HEK293 (cell line): ENCODE data around the gene TRAF4.

ENCODE experiments used
- CTCF ChIA-PET: fragments of 350-600 bp; formaldehyde crosslinking; extraction: SDS; loops from one replicate; lab custom pipeline; 2021; ENCODE audit warnings: antibody characterized with exemption; lab: Yijun Ruan, JAX
- POLR2A ChIA-PET: fragments of 300-600 bp; formaldehyde crosslinking; extraction: SDS; loops from one replicate; lab custom pipeline; 2020; ENCODE audit warnings: antibody characterized with exemption, inconsistent platforms; lab: Yijun Ruan, JAX
- H3K27ac ChIP-seq: fragments of 200-500 bp; sonication (Bioruptor generic); 2 replicates; pipeline ENCODE4 v1.5.1; 2014; ENCODE audit warnings: low read depth, low read length, control low read depth, inconsistent platforms; ENCODE audit errors: extremely low read depth
- H3K36me3 ChIP-seq, 2 experiments: fragments of 200-500 bp in 1 of 2; sonication (Bioruptor generic) in 1 of 2; 1 replicate in 1 of 2; 2 replicates in 1 of 2; pipeline ENCODE4 v1.5.1; 2014 to 2017; ENCODE audit warnings: inconsistent platforms in 2 of 2, low read length in 2 of 2; ENCODE audit not compliant: control insufficient read depth in 2 of 2, insufficient read depth in 1 of 2
- H3K4me1 ChIP-seq: fragments of 200-500 bp; sonication (Bioruptor generic); 2 replicates; pipeline ENCODE4 v1.5.1; 2014; ENCODE audit warnings: mild to moderate bottlenecking, low read length, inconsistent platforms; ENCODE audit not compliant: control insufficient read depth, insufficient read depth
- H3K4me3 ChIP-seq: 2 replicates; pipeline ENCODE4 v1.5.1; 2011; ENCODE audit warnings: low read depth, mild to moderate bottlenecking, control low read depth, low read length, moderate library complexity
- H3K9me3 ChIP-seq: fragments of 200-500 bp; sonication (Bioruptor generic); 2 replicates; pipeline ENCODE4 v1.5.1; 2014; ENCODE audit warnings: low read depth, low read length, inconsistent platforms; ENCODE audit not compliant: control insufficient read depth, insufficient read depth
- KLF10 ChIP-seq: fragments of 450-650 bp; IDR thresholded peaks from 2 replicates; pipeline ENCODE4 v1.5.1; 2018; ENCODE audit warnings: missing biosample characterization, mild to moderate bottlenecking, missing genetic modification characterization
- KLF7 ChIP-seq: fragments of 450-650 bp; formaldehyde crosslinking; IDR thresholded peaks from 2 replicates; pipeline ENCODE4 v1.5.1; 2016; ENCODE audit warnings: missing biosample characterization, missing genetic modification characterization, borderline replicate concordance
- KLF8 ChIP-seq: fragments of 450-650 bp; formaldehyde crosslinking; IDR thresholded peaks from 2 replicates; pipeline ENCODE4 v1.5.1; 2016; ENCODE audit warnings: missing biosample characterization, missing genetic modification characterization
- SCRT1 ChIP-seq: fragments of 450-650 bp; formaldehyde crosslinking; IDR thresholded peaks from 2 replicates; pipeline ENCODE4 v1.5.1; 2016; ENCODE audit warnings: missing biosample characterization, missing genetic modification characterization, borderline replicate concordance
- SP7 ChIP-seq: fragments of 450-650 bp; formaldehyde crosslinking; IDR thresholded peaks from 2 replicates; pipeline ENCODE4 v1.5.1; 2016; ENCODE audit warnings: missing biosample characterization, missing genetic modification characterization
- ZFP41 ChIP-seq: fragments of 450-650 bp; formaldehyde crosslinking; IDR thresholded peaks from 2 replicates; pipeline ENCODE4 v1.5.1; 2016; ENCODE audit warnings: missing biosample characterization, missing genetic modification characterization, borderline replicate concordance
- ZNF138 ChIP-seq: fragments of 450-650 bp; formaldehyde crosslinking; IDR thresholded peaks from 2 replicates; pipeline ENCODE4 v1.5.1; 2016; ENCODE audit warnings: missing biosample characterization, missing genetic modification characterization, borderline replicate concordance
- ZNF155 ChIP-seq: fragments of 450-650 bp; formaldehyde crosslinking; IDR thresholded peaks from 2 replicates; pipeline ENCODE4 v1.5.1; 2016; ENCODE audit warnings: missing biosample characterization, missing genetic modification characterization
- ZNF404 ChIP-seq: fragments of 450-650 bp; formaldehyde crosslinking; IDR thresholded peaks from 2 replicates; pipeline ENCODE4 v1.5.1; 2017; ENCODE audit warnings: missing biosample characterization, missing genetic modification characterization
- ZNF560 ChIP-seq: fragments of 450-650 bp; formaldehyde crosslinking; IDR thresholded peaks from 2 replicates; pipeline ENCODE4 v1.5.1; 2017; ENCODE audit warnings: missing biosample characterization, missing genetic modification characterization, borderline replicate concordance
- TF ChIP-seq, protein P1 (sequence below): fragments of 450-650 bp; formaldehyde crosslinking; IDR thresholded peaks from 2 replicates; pipeline ENCODE4 v1.5.1; 2016; ENCODE audit warnings: missing biosample characterization, missing genetic modification characterization, borderline replicate concordance
- TF ChIP-seq, protein P2 (sequence below): fragments of 450-650 bp; formaldehyde crosslinking; IDR thresholded peaks from 2 replicates; pipeline ENCODE4 v1.5.1; 2016; ENCODE audit warnings: missing biosample characterization, missing genetic modification characterization
- TF ChIP-seq, protein P3 (sequence below): fragments of 450-650 bp; formaldehyde crosslinking; IDR thresholded peaks from 2 replicates; pipeline ENCODE4 v1.5.1; 2016; ENCODE audit warnings: missing biosample characterization, missing genetic modification characterization
- TF ChIP-seq, protein P4 (sequence below): fragments of 450-650 bp; formaldehyde crosslinking; IDR thresholded peaks from 2 replicates; pipeline ENCODE4 v1.5.1; 2016; ENCODE audit warnings: missing biosample characterization, missing genetic modification characterization

The TRAF4 gene

DNA sequence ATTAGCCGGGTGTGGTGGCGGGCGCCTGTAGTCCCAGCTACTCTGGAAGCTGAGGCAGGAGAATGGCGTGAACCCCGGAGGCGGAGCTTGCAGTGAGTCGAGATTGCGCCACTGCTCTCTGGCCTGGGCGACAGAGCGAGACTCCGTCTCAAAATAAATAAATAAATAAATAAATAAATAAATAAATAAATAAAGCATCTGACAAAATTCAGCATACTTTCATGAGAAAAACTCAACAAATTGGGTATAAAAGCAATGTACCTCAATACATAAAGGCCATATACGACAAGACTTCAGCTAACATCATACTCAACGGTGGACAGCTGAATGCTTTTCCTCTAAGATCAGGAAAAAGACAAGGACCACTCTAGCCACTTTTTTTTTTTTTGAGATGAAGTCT, 35.8 kb downstream of the TRAF4 start (continued):
- TF ChIP-seq ZNF138 (0 out of 2 replicates have a peak, but pooled peaks have one; percentile 19), ZNF404 (tag by site-specific recombination) (0 out of 2 replicates have a peak, but pooled peaks have one; percentile 45), ZNF560 (0 out of 2 replicates have a peak, but pooled peaks have one; percentile 68)

DNA sequence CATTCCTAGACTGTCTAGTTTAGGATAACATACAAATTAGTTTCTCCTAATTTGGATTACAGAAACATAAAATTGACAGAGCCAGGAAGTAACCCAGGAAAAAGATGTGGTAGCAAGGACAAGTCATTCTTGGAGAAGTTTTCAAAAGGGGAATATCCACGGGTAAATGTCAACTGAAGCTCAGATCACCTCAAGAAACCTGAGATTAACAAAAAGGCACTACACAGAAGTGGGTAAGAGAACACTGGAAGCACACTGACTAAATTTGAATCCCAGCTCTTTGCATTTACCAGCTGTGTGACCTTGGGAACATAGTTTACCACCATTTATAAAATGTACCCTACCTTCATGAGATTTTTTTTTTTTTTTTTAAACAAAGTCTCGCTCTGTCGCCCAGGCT, 39.4 kb downstream of the TRAF4 start:
- no peak overlapping the region for H3K4me3 ChIP-seq
- ChIA-PET POLR2A (interaction anchor here (0.7 kb wide), 1 partner anchor 26 kb away, joined by 4 read pairs; no protein-coding TSS in a partner anchor), CTCF (interaction anchor here (0.8 to 9.7 kb wide), 2 partner anchors 19 to 22 kb away, joined by 3 to 62 read pairs; no protein-coding TSS in a partner anchor)
- no peaks in the 10 kb centered on the region for H3K9me3 ChIP-seq
- no peak for TF ChIP-seq KLF8 (tag by site-specific recombination)
- TF ChIP-seq, protein P1, sequence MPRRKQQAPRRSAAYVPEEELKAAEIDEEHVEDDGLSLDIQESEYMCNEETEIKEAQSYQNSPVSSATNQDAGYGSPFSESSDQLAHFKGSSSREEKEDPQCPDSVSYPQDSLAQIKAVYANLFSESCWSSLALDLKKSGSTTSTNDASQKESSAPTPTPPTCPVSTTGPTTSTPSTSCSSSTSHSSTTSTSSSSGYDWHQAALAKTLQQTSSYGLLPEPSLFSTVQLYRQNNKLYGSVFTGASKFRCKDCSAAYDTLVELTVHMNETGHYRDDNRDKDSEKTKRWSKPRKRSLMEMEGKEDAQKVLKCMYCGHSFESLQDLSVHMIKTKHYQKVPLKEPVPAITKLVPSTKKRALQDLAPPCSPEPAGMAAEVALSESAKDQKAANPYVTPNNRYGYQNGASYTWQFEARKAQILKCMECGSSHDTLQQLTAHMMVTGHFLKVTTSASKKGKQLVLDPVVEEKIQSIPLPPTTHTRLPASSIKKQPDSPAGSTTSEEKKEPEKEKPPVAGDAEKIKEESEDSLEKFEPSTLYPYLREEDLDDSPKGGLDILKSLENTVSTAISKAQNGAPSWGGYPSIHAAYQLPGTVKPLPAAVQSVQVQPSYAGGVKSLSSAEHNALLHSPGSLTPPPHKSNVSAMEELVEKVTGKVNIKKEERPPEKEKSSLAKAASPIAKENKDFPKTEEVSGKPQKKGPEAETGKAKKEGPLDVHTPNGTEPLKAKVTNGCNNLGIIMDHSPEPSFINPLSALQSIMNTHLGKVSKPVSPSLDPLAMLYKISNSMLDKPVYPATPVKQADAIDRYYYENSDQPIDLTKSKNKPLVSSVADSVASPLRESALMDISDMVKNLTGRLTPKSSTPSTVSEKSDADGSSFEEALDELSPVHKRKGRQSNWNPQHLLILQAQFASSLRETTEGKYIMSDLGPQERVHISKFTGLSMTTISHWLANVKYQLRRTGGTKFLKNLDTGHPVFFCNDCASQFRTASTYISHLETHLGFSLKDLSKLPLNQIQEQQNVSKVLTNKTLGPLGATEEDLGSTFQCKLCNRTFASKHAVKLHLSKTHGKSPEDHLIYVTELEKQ (tag by site-specific recombination) = no peak
- H3K27ac ChIP-seq = no peak overlapping the region
- peaks cover 7 to 12% of the 10 kb centered on the region in 2 experiments for H3K36me3 ChIP-seq
- H3K4me1 ChIP-seq = no peaks in the 10 kb centered on the region

DNA sequence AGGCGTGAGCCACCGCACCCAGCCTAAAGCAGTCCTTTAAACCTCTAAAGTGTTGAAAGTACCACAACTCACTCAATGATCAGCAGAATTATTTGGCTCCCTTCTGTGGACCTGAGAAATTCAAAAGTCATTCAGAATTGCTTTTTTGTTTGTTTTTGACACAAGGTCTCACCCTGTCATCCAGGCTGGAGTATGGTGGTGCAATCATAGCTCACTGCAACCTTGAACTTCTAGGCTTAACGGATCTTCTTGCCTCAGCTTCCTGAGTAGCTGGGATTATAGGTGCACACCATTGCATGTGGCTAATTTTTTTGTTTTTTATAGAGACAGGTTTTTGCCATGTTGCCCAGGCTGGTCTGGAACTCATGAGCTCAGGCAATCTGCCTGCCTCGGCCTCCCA, 44.3 kb downstream of the TRAF4 start:
- CTCF ChIA-PET = interaction anchor here (0.7 to 9.7 kb wide), 4 partner anchors 16 to 330 kb away, joined by 3 to 62 read pairs (median 4); no protein-coding TSS in a partner anchor
- TF ChIP-seq ZFP41 (tag by site-specific recombination) (no peak), SCRT1 (tag by site-specific recombination) (no peak), SP7 (tag by site-specific recombination) (no peak), KLF10 (tag by site-specific recombination) (no peak), KLF7 (tag by site-specific recombination) (no peak), ZNF155 (tag by site-specific recombination) (no peak)
- TF ChIP-seq, protein P2, sequence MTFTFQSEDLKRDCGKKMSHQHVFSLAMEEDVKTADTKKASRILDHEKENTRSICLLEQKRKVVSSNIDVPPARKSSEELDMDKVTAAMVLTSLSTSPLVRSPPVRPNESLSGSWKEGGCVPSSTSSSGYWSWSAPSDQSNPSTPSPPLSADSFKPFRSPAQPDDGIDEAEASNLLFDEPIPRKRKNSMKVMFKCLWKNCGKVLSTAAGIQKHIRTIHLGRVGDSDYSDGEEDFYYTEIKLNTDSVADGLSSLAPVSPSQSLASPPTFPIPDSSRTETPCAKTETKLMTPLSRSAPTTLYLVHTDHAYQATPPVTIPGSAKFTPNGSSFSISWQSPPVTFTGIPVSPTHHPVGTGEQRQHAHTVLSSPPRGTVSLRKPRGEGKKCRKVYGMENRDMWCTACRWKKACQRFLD (tag by site-specific recombination) = no peak
- TF ChIP-seq, protein P3, sequence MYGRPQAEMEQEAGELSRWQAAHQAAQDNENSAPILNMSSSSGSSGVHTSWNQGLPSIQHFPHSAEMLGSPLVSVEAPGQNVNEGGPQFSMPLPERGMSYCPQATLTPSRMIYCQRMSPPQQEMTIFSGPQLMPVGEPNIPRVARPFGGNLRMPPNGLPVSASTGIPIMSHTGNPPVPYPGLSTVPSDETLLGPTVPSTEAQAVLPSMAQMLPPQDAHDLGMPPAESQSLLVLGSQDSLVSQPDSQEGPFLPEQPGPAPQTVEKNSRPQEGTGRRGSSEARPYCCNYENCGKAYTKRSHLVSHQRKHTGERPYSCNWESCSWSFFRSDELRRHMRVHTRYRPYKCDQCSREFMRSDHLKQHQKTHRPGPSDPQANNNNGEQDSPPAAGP (tag by site-specific recombination) = no peak
- TF ChIP-seq, protein P4, sequence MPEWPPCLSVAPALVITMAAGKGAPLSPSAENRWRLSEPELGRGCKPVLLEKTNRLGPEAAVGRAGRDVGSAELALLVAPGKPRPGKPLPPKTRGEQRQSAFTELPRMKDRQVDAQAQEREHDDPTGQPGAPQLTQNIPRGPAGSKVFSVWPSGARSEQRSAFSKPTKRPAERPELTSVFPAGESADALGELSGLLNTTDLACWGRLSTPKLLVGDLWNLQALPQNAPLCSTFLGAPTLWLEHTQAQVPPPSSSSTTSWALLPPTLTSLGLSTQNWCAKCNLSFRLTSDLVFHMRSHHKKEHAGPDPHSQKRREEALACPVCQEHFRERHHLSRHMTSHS = no peak
- Histone ChIP-seq H3K4me1 (no peaks in the 10 kb centered on the region), H3K27ac (no peak overlapping the region), H3K9me3 (no peaks in the 10 kb centered on the region), H3K4me3 (no peak overlapping the region), H3K36me3 (peaks cover 0 to 8% of the 10 kb centered on the region in 2 experiments; a peak in 1 of 3 replicates)
- POLR2A ChIA-PET = interaction anchor here (0.8 kb wide), 1 partner anchor 340 kb away, joined by 5 read pairs; no protein-coding TSS in a partner anchor
